ENCODE results near the gene GOLGA7B. TPM values are rescaled to one million over a fixed set of nuclear protein-coding genes. Genes with fewer than 3 reads are reported as not detected.

Gene GOLGA7B
- total and polyA plus RNA-seq, 8 donors, result 0.17 to 1.9 (median 0.49) TPM

DNA sequence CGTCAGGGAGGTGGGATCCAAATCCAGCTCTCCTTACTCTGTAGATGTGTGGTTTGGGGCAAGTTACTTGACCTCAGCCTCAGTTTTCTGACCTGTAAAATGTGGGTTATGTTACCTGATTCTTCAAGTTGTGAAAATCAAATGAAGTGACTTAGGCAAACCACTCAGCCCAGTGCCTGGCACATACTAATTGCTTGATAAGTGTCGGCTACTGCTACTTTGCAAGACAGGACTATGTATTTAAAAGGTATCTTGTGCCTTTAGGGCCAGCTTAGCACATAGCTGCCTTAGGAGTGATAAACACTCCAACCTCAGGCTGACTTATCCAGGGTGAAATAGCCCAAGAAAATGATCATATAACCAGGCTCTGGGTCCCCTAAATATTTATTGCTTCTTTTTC, 42.9 kb downstream of the GOLGA7B start:
- Histone ChIP-seq H3K4me1 (no peaks in the 10 kb centered on the region), H3K36me3 (no peaks in the 10 kb centered on the region), H3K27me3 (peaks cover 0 to 49% of the 10 kb centered on the region in 2 donors), H3K4me3 (no peak overlapping the region), H3K9me3 (no peaks in the 10 kb centered on the region), H3K27ac (peak overlapping the region; percentile 70 to 80)
- ATAC-seq, result peak; percentile 52
- no peak for TF ChIP-seq CTCF (IDR thresholded peaks at IDR 0.05)
- no peak for DNase-seq
- intact Hi-C loops (cut with DNase I), result no loop called here

- TF ChIP-seq CTCF (IDR thresholded peaks at IDR 0.05), result no peak
- no peak overlapping the region for H3K4me3 ChIP-seq
- no peaks in the 10 kb centered on the region for H3K9me3 ChIP-seq
- H3K4me1 ChIP-seq, result no peaks in the 10 kb centered on the region
- ATAC-seq (no peak), DNase-seq (no peak)
- intact Hi-C loops (cut with DNase I), result no loop called here
- no peaks in the 10 kb centered on the region for H3K36me3 ChIP-seq
- peaks cover 0 to 49% of the 10 kb centered on the region in 2 donors for H3K27me3 ChIP-seq
- peak overlapping the region in 1 of 2 donors; percentile 80 for H3K27ac ChIP-seq
These were observed 43.3 kb downstream of the GOLGA7B start for GRCh38 chr10:97892939-97893338.

GRCh38 chr10:97894092-97894491, 44.4 kb downstream of the GOLGA7B start:
- no peak overlapping the region for H3K27ac ChIP-seq
- no peak for ATAC-seq
- no peak overlapping the region for H3K4me3 ChIP-seq
- no peak for DNase-seq
- intact Hi-C loops (cut with DNase I), result no loop called here
- no peaks in the 10 kb centered on the region for H3K4me1 ChIP-seq
- no peak for TF ChIP-seq CTCF (IDR thresholded peaks at IDR 0.05)
- H3K36me3 ChIP-seq, result no peaks in the 10 kb centered on the region
- no peaks in the 10 kb centered on the region for H3K9me3 ChIP-seq
- peaks cover 0 to 47% of the 10 kb centered on the region in 2 donors for H3K27me3 ChIP-seq

GRCh38 chr10:97895084-97895483, 45.4 kb downstream of the GOLGA7B start:
- Histone ChIP-seq H3K36me3 (no peaks in the 10 kb centered on the region), H3K4me3 (no peak overlapping the region), H3K27ac (no peak overlapping the region), H3K9me3 (no peaks in the 10 kb centered on the region), H3K27me3 (peaks cover 0 to 41% of the 10 kb centered on the region in 2 donors), H3K4me1 (no peaks in the 10 kb centered on the region)
- no peak for TF ChIP-seq CTCF (IDR thresholded peaks at IDR 0.05)
- DNase-seq (no peak), ATAC-seq (no peak)
- intact Hi-C loops (cut with DNase I), result no loop called here

DNA sequence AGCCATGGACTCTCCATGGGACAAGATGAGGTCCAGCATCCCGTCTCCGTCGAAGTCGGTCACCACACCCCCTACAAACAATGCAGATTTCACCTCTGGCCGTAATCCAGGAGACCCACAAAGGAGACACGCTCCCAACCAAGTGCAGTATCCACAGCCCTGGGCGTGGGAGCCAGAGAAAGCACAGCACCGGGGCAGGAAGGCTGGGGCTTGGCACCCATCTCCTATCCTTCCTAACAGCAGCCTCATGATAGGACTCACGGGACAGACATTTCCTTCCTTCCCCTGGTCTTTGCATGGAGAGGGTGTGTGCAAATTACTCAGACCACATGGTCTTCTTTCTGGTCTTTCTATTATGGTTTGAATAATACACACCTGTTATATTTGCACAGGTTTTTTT, 46.3 kb downstream of the GOLGA7B start:
- H3K4me3 ChIP-seq, result no peak overlapping the region
- no peak for TF ChIP-seq CTCF (IDR thresholded peaks at IDR 0.05)
- no peak for DNase-seq
- no peaks in the 10 kb centered on the region for H3K36me3 ChIP-seq
- ATAC-seq, result no peak
- no peaks in the 10 kb centered on the region for H3K9me3 ChIP-seq
- H3K4me1 ChIP-seq, result no peaks in the 10 kb centered on the region
- no peak overlapping the region for H3K27ac ChIP-seq
- peaks cover 0 to 41% of the 10 kb centered on the region in 2 donors for H3K27me3 ChIP-seq
- intact Hi-C loops (cut with DNase I), result no loop called here

All from left lung (tissue), 10 donors.